ENCODE results near the gene KLHDC9.

The KLHDC9 gene

DNA sequence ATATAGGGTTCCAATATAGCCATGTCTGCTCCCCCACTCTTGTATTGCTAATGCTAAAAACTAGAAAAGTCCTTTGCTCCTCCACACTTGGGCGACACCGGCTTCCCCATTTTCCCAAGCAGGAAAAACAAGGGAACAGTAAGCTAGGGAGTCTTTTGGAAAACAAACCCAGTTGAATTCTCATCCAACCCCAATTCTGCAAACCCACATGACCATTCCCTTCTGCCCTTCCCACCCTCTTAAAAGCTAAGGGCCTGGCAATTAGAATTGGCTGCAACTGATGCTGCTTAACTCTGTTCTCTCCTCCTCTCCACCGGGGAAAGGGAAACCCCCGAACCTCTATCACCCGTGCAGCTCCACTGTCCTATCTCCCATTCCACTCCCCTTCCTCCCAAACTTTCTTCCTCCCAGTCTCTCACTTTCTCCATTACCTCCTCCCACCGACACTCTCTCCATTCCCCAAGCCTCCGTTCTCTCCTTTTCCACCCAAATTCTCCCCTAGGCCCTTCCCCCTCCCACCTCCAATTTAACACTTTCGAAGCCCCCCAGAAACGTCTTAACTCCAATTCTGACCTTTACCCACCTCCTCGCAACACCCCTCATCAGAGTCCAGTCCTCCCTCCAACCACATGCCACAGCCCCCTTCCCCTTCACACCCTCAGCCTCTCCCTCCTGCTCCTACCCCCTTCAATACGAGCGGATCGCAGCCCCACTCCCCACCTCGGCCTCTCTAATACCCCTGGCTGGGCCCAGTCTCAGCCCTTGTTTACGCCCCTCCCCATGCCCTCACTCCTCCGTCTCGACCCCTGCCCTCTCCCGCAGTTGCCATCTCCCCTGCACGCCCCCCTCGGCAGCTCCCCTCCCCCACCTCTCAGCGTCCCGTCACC is 33.6 kb downstream of the KLHDC9 start:
- no peak for DNase-seq (ENCODE audit: low read depth)
- TF ChIP-seq, protein P1, sequence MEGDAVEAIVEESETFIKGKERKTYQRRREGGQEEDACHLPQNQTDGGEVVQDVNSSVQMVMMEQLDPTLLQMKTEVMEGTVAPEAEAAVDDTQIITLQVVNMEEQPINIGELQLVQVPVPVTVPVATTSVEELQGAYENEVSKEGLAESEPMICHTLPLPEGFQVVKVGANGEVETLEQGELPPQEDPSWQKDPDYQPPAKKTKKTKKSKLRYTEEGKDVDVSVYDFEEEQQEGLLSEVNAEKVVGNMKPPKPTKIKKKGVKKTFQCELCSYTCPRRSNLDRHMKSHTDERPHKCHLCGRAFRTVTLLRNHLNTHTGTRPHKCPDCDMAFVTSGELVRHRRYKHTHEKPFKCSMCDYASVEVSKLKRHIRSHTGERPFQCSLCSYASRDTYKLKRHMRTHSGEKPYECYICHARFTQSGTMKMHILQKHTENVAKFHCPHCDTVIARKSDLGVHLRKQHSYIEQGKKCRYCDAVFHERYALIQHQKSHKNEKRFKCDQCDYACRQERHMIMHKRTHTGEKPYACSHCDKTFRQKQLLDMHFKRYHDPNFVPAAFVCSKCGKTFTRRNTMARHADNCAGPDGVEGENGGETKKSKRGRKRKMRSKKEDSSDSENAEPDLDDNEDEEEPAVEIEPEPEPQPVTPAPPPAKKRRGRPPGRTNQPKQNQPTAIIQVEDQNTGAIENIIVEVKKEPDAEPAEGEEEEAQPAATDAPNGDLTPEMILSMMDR (IDR thresholded peaks at IDR 0.05; ENCODE audit: insufficient read depth, low read depth, low read length, missing control alignments): no peak
- peak overlapping the region; percentile 78 for H3K4me3 ChIP-seq (ENCODE audit: low read length)

DNA sequence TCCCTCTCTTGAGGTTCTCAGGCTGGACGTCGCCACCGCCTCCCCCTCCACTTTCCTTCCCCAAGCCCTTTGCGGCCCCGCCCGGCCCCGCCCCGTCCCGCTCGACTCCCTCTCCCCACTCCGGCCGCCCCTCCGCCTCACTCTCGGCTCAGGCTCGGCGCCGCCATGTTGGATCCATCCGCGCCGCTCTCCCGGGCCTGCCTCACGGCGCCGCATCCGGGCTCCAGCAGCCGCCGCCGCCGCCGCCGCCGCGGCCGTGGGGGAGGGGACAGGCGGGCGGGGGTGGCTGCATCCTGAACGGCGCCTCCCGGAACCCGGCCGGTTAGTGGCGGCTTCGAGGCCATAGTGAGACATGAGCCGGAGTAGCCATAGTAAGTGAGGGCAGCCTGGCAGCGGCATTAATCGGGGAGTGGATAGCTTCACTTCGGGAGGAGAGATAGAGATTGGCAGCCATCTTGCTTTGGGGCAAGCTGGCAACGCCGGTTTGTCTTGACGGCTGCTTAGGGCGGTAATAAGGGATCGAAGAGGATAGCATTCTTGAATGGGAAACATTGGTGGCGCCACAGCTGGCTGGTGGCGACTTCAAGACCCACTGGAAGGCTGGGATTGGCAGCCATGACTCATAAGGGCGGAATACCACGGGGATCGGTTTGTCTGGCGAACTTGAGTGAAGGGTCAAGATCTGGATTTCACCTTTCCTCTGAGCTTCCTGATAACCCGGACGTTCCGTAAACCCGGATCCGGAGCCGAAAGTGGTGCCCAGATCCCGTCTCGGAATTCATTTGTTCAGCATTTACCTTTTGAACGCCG is 34.5 kb downstream of the KLHDC9 start, which contains the start of gene DEDD:
TSS of gene DEDD (minus strand) at position 258 of the 810 bp plus-strand sequence. CDS start 8,205 bp downstream, outside the sequence.
- DNase-seq (ENCODE audit: low read depth): peak; percentile 96

DNA sequence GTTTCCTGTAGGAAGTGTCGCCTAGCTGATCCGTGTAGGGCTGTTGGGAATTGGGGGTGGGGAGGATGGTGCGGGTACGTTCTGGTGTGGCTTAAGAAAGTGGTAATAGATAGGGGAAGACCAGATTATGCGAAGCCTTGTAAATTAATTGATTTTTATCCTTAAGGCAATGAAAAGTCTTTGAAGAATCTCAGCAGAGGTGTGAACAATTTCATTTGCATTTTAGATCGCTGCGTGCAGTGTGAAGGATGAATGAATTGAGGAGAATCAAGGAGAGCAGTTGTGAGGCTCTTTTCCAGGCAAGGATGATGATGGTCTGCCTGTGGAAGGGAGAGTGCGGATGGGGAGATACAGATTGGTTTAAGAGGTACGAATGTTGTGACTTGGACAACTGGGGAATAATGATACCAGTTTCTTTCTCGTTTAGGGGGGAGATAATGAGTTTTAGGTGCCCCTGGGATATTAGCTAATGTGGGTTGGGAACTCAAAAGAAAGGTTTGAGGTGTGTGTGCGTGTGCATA is 35.1 kb downstream of the KLHDC9 start:
- DNase-seq (ENCODE audit: low read depth): peak; percentile 38
- H3K4me3 ChIP-seq (ENCODE audit: low read length): peak overlapping the region; percentile 78
- TF ChIP-seq, protein P1 (IDR thresholded peaks at IDR 0.05; ENCODE audit: insufficient read depth, low read depth, low read length, missing control alignments): no peak

More for the DNA sequence above, 34.5 kb downstream of the KLHDC9 start, which contains the start of gene DEDD:
- TF ChIP-seq, protein P1 (IDR thresholded peaks at IDR 0.05; ENCODE audit: insufficient read depth, low read depth, low read length, missing control alignments): no peak
- H3K4me3 ChIP-seq (ENCODE audit: low read length): peak within 1 kb of the TSS; percentile 78

DNA sequence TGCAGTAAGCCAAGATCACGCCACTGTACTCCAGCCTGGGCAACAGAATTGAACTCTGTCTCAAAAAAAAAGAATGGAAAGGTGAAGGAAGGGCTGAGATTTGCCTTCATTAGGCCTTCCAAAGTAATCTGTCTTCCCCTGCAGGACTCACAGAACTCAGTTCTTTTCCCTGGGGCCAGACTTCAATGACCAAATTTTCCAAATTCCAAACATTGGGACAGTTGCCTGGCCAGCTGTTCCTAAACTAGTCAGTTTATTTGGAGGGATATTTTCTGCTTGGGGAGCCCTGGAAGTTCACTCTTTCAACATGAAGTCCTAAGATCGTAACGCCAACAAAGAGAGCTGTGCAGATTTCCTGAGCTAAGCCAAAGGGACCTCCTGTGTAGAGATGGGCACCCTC is 39.7 kb downstream of the KLHDC9 start:
- H3K4me3 ChIP-seq (ENCODE audit: low read length): no peak overlapping the region

GRCh38 chr1:161138431-161138830 is 40.3 kb downstream of the KLHDC9 start:
- TF ChIP-seq, protein P1 (IDR thresholded peaks at IDR 0.05; ENCODE audit: insufficient read depth, low read depth, low read length, missing control alignments): no peak
- H3K4me3 ChIP-seq (ENCODE audit: low read length): no peak overlapping the region
- DNase-seq (ENCODE audit: low read depth): no peak

More for the DNA sequence above, 39.7 kb downstream of the KLHDC9 start:
- TF ChIP-seq, protein P1 (IDR thresholded peaks at IDR 0.05; ENCODE audit: insufficient read depth, low read depth, low read length, missing control alignments): no peak
- DNase-seq (ENCODE audit: low read depth): no peak

- DNase-seq (ENCODE audit: low read depth): peak; percentile 68
- TF ChIP-seq, protein P1 (IDR thresholded peaks at IDR 0.05; ENCODE audit: insufficient read depth, low read depth, low read length, missing control alignments): peak; percentile 58
- no peak overlapping the region for H3K4me3 ChIP-seq (ENCODE audit: low read length)
Observed at GRCh38 chr1:161139766-161140165, 41.6 kb downstream of the KLHDC9 start.
